ENCODE results near the gene DCAF7. TPM values are rescaled to one million over a fixed set of nuclear protein-coding genes. Genes with fewer than 3 reads are reported as not detected.

The DCAF7 gene
- total RNA-seq (10 to 100 TPM; 83.7 to 86.0 TPM), polyA plus RNA-seq (ENCODE audit: insufficient read length in 6 of 6) (100 to 1,000 TPM in 4 of 6 donors, 10 to 100 TPM in 2; 94.7 to 106 (median 102) TPM)
- long read RNA-seq, donor 1, full-length matches to known transcripts = 43 of 96 reads
- long read RNA-seq, donor 1, partial matches to known transcripts = 53 of 96 reads
- long read RNA-seq, donor 1, other reads (novel, unspliced or antisense) = 0 of 96 reads
- long read RNA-seq, donor 2, full-length matches to known transcripts = 20 of 53 reads
- long read RNA-seq, donor 2, partial matches to known transcripts = 33 of 53 reads
- long read RNA-seq, donor 2, other reads (novel, unspliced or antisense) = 0 of 53 reads
- long read RNA-seq, donor 3, full-length matches to known transcripts = 10 of 17 reads
- long read RNA-seq, donor 3, partial matches to known transcripts = 7 of 17 reads
- long read RNA-seq, donor 3, other reads (novel, unspliced or antisense) = 0 of 17 reads
- long read RNA-seq, donor 4, full-length matches to known transcripts = 9 of 12 reads
- long read RNA-seq, donor 4, partial matches to known transcripts = 0 of 12 reads
- long read RNA-seq, donor 4, other reads (novel, unspliced or antisense) = 3 of 12 reads
- long read RNA-seq, donor 5, full-length matches to known transcripts = 16 of 30 reads
- long read RNA-seq, donor 5, partial matches to known transcripts = 14 of 30 reads
- long read RNA-seq, donor 5, other reads (novel, unspliced or antisense) = 0 of 30 reads
- long read RNA-seq, donor 6, full-length matches to known transcripts = 18 of 35 reads
- long read RNA-seq, donor 6, partial matches to known transcripts = 17 of 35 reads
- long read RNA-seq, donor 6, other reads (novel, unspliced or antisense) = 0 of 35 reads
- long read RNA-seq, donor 7, full-length matches to known transcripts = 10 of 10 reads
- long read RNA-seq, donor 7, partial matches to known transcripts = 0 of 10 reads
- long read RNA-seq, donor 7, other reads (novel, unspliced or antisense) = 0 of 10 reads
- long read RNA-seq, donor 8, full-length matches to known transcripts = 21 of 35 reads
- long read RNA-seq, donor 8, partial matches to known transcripts = 14 of 35 reads
- long read RNA-seq, donor 8, other reads (novel, unspliced or antisense) = 0 of 35 reads
- long read RNA-seq, donor 9 = 0 reads
- long read RNA-seq, donor 10, full-length matches to known transcripts = 13 of 19 reads
- long read RNA-seq, donor 10, partial matches to known transcripts = 0 of 19 reads
- long read RNA-seq, donor 10, other reads (novel, unspliced or antisense) = 6 of 19 reads
- long read RNA-seq, donor 11 = 0 reads
- long read RNA-seq, donor 12, full-length matches to known transcripts = 17 of 30 reads
- long read RNA-seq, donor 12, partial matches to known transcripts = 13 of 30 reads
- long read RNA-seq, donor 12, other reads (novel, unspliced or antisense) = 0 of 30 reads

GRCh38 chr17:63549946-63550816 lies at the start of gene DCAF7:
Gene DCAF7, plus strand, starts transcription at chr17:63550477. Its CDS starts 201 bp downstream, at chr17:63550678.
- peaks cover 27 to 54% of the 10 kb centered on the region in 2 donors for H3K4me1 ChIP-seq
- DNase-seq (peak; percentile 96 to 100 (median 100)), ATAC-seq (peak; percentile 96)
- no peaks in the 10 kb centered on the region for H3K27me3 ChIP-seq
- no peaks in the 10 kb centered on the region for H3K36me3 ChIP-seq
- H3K4me3 ChIP-seq = peak within 1 kb of the TSS; percentile 89 to 99
- TF ChIP-seq, protein P1, sequence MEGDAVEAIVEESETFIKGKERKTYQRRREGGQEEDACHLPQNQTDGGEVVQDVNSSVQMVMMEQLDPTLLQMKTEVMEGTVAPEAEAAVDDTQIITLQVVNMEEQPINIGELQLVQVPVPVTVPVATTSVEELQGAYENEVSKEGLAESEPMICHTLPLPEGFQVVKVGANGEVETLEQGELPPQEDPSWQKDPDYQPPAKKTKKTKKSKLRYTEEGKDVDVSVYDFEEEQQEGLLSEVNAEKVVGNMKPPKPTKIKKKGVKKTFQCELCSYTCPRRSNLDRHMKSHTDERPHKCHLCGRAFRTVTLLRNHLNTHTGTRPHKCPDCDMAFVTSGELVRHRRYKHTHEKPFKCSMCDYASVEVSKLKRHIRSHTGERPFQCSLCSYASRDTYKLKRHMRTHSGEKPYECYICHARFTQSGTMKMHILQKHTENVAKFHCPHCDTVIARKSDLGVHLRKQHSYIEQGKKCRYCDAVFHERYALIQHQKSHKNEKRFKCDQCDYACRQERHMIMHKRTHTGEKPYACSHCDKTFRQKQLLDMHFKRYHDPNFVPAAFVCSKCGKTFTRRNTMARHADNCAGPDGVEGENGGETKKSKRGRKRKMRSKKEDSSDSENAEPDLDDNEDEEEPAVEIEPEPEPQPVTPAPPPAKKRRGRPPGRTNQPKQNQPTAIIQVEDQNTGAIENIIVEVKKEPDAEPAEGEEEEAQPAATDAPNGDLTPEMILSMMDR (IDR thresholded peaks at IDR 0.05) = no peak
- intact Hi-C loops (cut with DNase I) = no loop called here
- H3K9me3 ChIP-seq = no peaks in the 10 kb centered on the region
- H3K27ac ChIP-seq = peak within 1 kb of the TSS; percentile 92 to 97

- no peaks in the 10 kb centered on the region for H3K27me3 ChIP-seq
- no peaks in the 10 kb centered on the region for H3K36me3 ChIP-seq
- H3K27ac ChIP-seq = no peak overlapping the region
- DNase-seq (peak in 1 of 4 donors; percentile 40), ATAC-seq (peak; percentile 12)
- TF ChIP-seq, protein P1 (IDR thresholded peaks at IDR 0.05) = no peak
- H3K9me3 ChIP-seq = no peaks in the 10 kb centered on the region
- no peak overlapping the region for H3K4me3 ChIP-seq
- intact Hi-C loops (cut with DNase I) = no loop called here
- H3K4me1 ChIP-seq = peaks cover 0 to 9% of the 10 kb centered on the region in 2 donors
Measured at GRCh38 chr17:63500543-63501390, 49.5 kb upstream of the DCAF7 start.

GRCh38 chr17:63503341-63503705 lies 47.0 kb upstream of the DCAF7 start:
- no peak for ATAC-seq
- Histone ChIP-seq H3K9me3 (no peaks in the 10 kb centered on the region), H3K27ac (no peak overlapping the region), H3K4me3 (no peak overlapping the region), H3K4me1 (peaks cover 0 to 4% of the 10 kb centered on the region in 2 donors), H3K27me3 (no peaks in the 10 kb centered on the region), H3K36me3 (no peaks in the 10 kb centered on the region)
- intact Hi-C loops (cut with DNase I) = no loop called here
- TF ChIP-seq, protein P1 (IDR thresholded peaks at IDR 0.05) = no peak
- peak in 1 of 4 donors; percentile 50 for DNase-seq

DNA sequence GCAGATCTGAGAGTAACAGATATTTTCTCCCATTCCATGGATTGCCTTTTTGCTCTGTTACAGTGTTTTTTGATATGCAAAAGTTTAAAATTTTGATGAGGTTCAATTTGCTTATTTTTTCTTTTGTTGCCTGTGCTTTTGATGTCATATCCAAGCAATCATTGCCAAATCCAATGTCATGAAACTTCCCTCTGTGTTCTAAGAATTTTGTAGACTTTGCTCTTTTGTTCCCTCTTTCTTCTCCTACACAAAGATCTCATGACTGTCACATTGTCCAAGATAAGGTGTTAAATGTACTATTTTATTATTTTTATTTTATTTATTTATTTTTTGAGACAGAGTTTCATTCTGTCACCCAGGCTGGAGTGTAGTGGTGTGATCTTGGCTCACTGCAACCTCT lies 46.0 kb upstream of the DCAF7 start:
- Histone ChIP-seq H3K4me1 (peaks cover 0 to under 1% of the 10 kb centered on the region in 2 donors), H3K36me3 (no peaks in the 10 kb centered on the region), H3K9me3 (no peaks in the 10 kb centered on the region), H3K27me3 (no peaks in the 10 kb centered on the region), H3K27ac (peak overlapping the region in 1 of 2 donors; percentile 44), H3K4me3 (no peak overlapping the region)
- DNase-seq = no peak
- TF ChIP-seq, protein P1 (IDR thresholded peaks at IDR 0.05) = no peak
- peak; percentile 18 for ATAC-seq
- intact Hi-C loops (cut with DNase I) = no loop called here

All from left lung (tissue), 14 donors.